RWPE1 (cell line): ENCODE data around the gene CSMD2.

ENCODE experiments used
- CTCF ChIA-PET: fragments of 350-600 bp; sonication (Branson Sonifier 250); formaldehyde crosslinking; extraction: SDS; loops from one replicate; lab custom pipeline; 2021; lab: Yijun Ruan, JAX
- POLR2A ChIA-PET: fragments of 400-600 bp; formaldehyde crosslinking; extraction: SDS; loops from one replicate; lab custom pipeline; 2020; ENCODE audit warnings: antibody characterized with exemption; ENCODE audit not compliant: low non-redundant PET; lab: Yijun Ruan, JAX
- DNase-seq: peaks from one replicate; pipeline ENCODE4 v3.0.0; 2012; ENCODE audit warnings: low spot score
- H3K27ac ChIP-seq: fragments of 450-650 bp; 2 replicates; pipeline ENCODE4 v1.5.1; 2017
- CTCF ChIP-seq: fragments of 450-650 bp; conservative IDR thresholded peaks from 2 replicates; pipeline ENCODE4 v1.5.1; 2017; ENCODE audit warnings: low read depth, mild to moderate bottlenecking

The CSMD2 gene

GRCh38 chr1:33762962-33763361 is 402.1 kb downstream of the CSMD2 start:
- ChIA-PET POLR2A (no interaction called here), CTCF (no interaction called here)
- TF ChIP-seq CTCF, result no peak
- no peak for DNase-seq
- no peak overlapping the region for H3K27ac ChIP-seq

GRCh38 chr1:33762109-33762830 is 402.8 kb downstream of the CSMD2 start:
- CTCF ChIA-PET, result no interaction called here
- no peak for DNase-seq
- H3K27ac ChIP-seq, result no peak overlapping the region
- POLR2A ChIA-PET, result no interaction called here
- no peak for TF ChIP-seq CTCF

GRCh38 chr1:33758698-33759097 is 406.3 kb downstream of the CSMD2 start:
- TF ChIP-seq CTCF, result no peak
- CTCF ChIA-PET, result no interaction called here
- no peak overlapping the region for H3K27ac ChIP-seq
- no peak for DNase-seq
- POLR2A ChIA-PET, result no interaction called here

GRCh38 chr1:33753087-33753856 is 411.8 kb downstream of the CSMD2 start:
- no peak overlapping the region for H3K27ac ChIP-seq
- TF ChIP-seq CTCF, result no peak
- no peak for DNase-seq
- ChIA-PET POLR2A (no interaction called here), CTCF (interaction anchor here (0.6 kb wide), 1 partner anchor 471 kb away, joined by 3 read pairs; no protein-coding TSS in a partner anchor)

- TF ChIP-seq CTCF, result no peak
- no peak for DNase-seq
- ChIA-PET POLR2A (no interaction called here), CTCF (no interaction called here)
- H3K27ac ChIP-seq, result no peak overlapping the region
These were observed 419.1 kb downstream of the CSMD2 start for GRCh38 chr1:33745942-33746341.

GRCh38 chr1:33743221-33743998 is 421.6 kb downstream of the CSMD2 start:
- no peak overlapping the region for H3K27ac ChIP-seq
- CTCF ChIA-PET, result interaction anchor here (0.7 kb wide), 1 partner anchor 732 kb away, joined by 3 read pairs; no protein-coding TSS in a partner anchor
- TF ChIP-seq CTCF, result no peak
- no peak for DNase-seq
- POLR2A ChIA-PET, result no interaction called here
